Measurements from ENCODE around the gene NUDT3. TPM values are rescaled to one million over a fixed set of nuclear protein-coding genes. Genes with fewer than 3 reads are reported as not detected.
"Not testable (repeated sequence)": the region's sequence is repeated elsewhere in the genome, so short reads cannot be mapped to it uniquely, and the experiment has no call there.

NUDT3 gene
- total and polyA plus RNA-seq, 9 of the 15 experiments (the other 6 are each of a cell fraction or from before 2014, with no cell fraction given) = 5.4 to 81.2 (median 56.4) TPM

DNA sequence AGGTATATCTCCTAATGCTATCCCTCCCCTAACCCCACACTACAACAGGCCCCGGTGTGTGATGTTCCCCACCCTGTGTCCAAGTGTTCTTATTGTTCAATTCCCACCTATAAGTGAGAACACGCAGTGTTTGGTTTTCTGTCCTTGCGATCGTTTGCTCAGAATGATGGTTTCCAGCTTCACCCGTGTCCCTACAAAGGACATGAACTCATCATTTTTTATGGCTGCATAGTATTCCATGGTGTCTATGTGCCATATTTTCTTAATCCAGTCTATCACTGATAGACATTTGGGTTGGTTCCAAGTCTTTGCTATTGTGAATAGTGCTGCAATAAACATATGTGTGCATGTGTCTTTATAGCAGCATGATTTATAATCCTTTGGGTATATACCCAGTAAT lies 20.6 kb downstream of the NUDT3 start:
- intact Hi-C loops (cut with micrococcal nuclease); BruUV-seq (replicated peaks); in situ Hi-C loops (cut with MboI); CTCF ChIA-PET (ENCODE audit: low intra/inter-chr PET ratio); FAIRE-seq; H3K9me3 ChIP-seq (replicated peaks; ENCODE audit: control insufficient read depth, insufficient read depth, low read depth, low read length); H3K27me3 ChIP-seq (ENCODE audit: control insufficient read depth in 2 of 2, insufficient read depth in 2 of 2, low read length in 2 of 2); ATAC-seq; H3K9me1 ChIP-seq (ENCODE audit: control insufficient read depth, insufficient read depth, low read length); DNase-seq (ENCODE audit: extremely low read depth in 1 of 4, low spot score in 3 of 4); H3K27ac ChIP-seq (ENCODE audit: extremely low read depth, low read depth, low read length); POLR2A ChIA-PET; H3K9ac ChIP-seq (ENCODE audit: insufficient read depth in 1 of 2, low read depth in 2 of 2, low read length in 2 of 2); H2AFZ ChIP-seq (ENCODE audit: low read depth, low read length); H3K4me2 ChIP-seq (ENCODE audit: insufficient read depth, low read length); H3K4me3 ChIP-seq: not testable (repeated sequence)
- 95% methylated on average over 5 of the region's 5 CpGs for WGBS (ENCODE audit: insufficient coverage, low coverage, missing lambda C conversion rate)
- Histone ChIP-seq H3K36me3 (ENCODE audit: control insufficient read depth, insufficient read depth, low read length) (peaks cover 31% of the 10 kb centered on the region), H3K79me2 (ENCODE audit: control insufficient read depth, insufficient read depth, low read length) (peaks cover 92% of the 10 kb centered on the region), H4K20me1 (replicated peaks; ENCODE audit: control insufficient read depth, insufficient read depth, low read length) (peaks cover 14% of the 10 kb centered on the region), H3K4me1 (replicated peaks in 1 of 2; ENCODE audit: control insufficient read depth in 2 of 2, insufficient read depth in 2 of 2, low read length in 2 of 2) (peaks cover 0 to 12% of the 10 kb centered on the region in 2 experiments; a peak in 4 of 5 replicates)
- TF ChIP-seq ZNF146 (CRISPR knock-in tag; IDR thresholded peaks at IDR 0.05; ENCODE audit: unreplicated experiment) = peak; percentile 52

DNA sequence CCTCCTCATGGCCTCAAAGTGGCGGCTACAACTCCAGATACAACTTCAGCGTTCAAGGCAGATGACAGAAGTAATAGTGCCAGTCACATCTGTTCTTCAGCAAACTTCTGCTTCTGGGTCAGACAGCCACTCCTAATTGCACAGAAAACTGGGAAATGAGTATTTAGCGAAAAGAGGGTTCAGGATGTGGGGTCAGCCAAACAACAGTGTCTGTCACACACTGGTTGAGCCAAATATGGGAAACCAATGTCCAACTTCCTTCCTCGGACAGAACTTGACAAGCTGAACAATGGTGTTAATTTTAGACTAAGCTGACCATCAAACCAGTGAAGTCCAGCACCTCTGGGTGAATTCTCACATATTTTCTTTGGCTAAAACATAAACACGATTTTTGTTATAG lies 22.1 kb downstream of the NUDT3 start:
- Histone ChIP-seq H3K79me2 (ENCODE audit: control insufficient read depth, insufficient read depth, low read length) (peaks cover 87% of the 10 kb centered on the region), H3K4me1 (replicated peaks in 1 of 2; ENCODE audit: control insufficient read depth in 2 of 2, insufficient read depth in 2 of 2, low read length in 2 of 2) (peaks cover 0 to 9% of the 10 kb centered on the region in 2 experiments; a peak in 3 of 5 replicates), H3K4me3 (no peak overlapping the region), H3K4me2 (ENCODE audit: insufficient read depth, low read length) (no peak overlapping the region), H4K20me1 (replicated peaks; ENCODE audit: control insufficient read depth, insufficient read depth, low read length) (peaks cover 9% of the 10 kb centered on the region), H3K9me1 (ENCODE audit: control insufficient read depth, insufficient read depth, low read length) (no peaks in the 10 kb centered on the region), H3K9me3 (replicated peaks; ENCODE audit: control insufficient read depth, insufficient read depth, low read depth, low read length) (no peaks in the 10 kb centered on the region), H2AFZ (ENCODE audit: low read depth, low read length) (no peak overlapping the region), H3K9ac (ENCODE audit: insufficient read depth in 1 of 2, low read depth in 2 of 2, low read length in 2 of 2) (peak overlapping the region in 1 of 2 experiments; percentile 15; a peak in 1 of 4 replicates), H3K27me3 (ENCODE audit: control insufficient read depth in 2 of 2, insufficient read depth in 2 of 2, low read length in 2 of 2) (no peaks in the 10 kb centered on the region), H3K27ac (ENCODE audit: extremely low read depth, low read depth, low read length) (no peak overlapping the region), H3K36me3 (ENCODE audit: control insufficient read depth, insufficient read depth, low read length) (peaks cover 26% of the 10 kb centered on the region; the same call in 2 of the 3 replicates)
- DNase-seq (ENCODE audit: extremely low read depth in 1 of 4, low spot score in 3 of 4) = no peak
- ChIA-PET CTCF (ENCODE audit: low intra/inter-chr PET ratio) (no interaction called here), POLR2A (interaction anchor here (1.6 kb wide), 1 partner anchor 9 kb away, joined by 5 read pairs; no protein-coding TSS in a partner anchor)
- no peak for FAIRE-seq
- intact Hi-C loops (cut with micrococcal nuclease) = no loop called here
- no peak for ATAC-seq
- in situ Hi-C loops (cut with MboI) = no loop called here
- WGBS (ENCODE audit: insufficient coverage, low coverage, missing lambda C conversion rate) = 80% methylated on average over 5 of the region's 5 CpGs
- TF ChIP-seq, protein P1, sequence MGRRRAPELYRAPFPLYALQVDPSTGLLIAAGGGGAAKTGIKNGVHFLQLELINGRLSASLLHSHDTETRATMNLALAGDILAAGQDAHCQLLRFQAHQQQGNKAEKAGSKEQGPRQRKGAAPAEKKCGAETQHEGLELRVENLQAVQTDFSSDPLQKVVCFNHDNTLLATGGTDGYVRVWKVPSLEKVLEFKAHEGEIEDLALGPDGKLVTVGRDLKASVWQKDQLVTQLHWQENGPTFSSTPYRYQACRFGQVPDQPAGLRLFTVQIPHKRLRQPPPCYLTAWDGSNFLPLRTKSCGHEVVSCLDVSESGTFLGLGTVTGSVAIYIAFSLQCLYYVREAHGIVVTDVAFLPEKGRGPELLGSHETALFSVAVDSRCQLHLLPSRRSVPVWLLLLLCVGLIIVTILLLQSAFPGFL (CRISPR knock-in tag; IDR thresholded peaks at IDR 0.05) = 0 out of 2 replicates have a peak, but pooled peaks have one; percentile 32
- TF ChIP-seq, protein P2, sequence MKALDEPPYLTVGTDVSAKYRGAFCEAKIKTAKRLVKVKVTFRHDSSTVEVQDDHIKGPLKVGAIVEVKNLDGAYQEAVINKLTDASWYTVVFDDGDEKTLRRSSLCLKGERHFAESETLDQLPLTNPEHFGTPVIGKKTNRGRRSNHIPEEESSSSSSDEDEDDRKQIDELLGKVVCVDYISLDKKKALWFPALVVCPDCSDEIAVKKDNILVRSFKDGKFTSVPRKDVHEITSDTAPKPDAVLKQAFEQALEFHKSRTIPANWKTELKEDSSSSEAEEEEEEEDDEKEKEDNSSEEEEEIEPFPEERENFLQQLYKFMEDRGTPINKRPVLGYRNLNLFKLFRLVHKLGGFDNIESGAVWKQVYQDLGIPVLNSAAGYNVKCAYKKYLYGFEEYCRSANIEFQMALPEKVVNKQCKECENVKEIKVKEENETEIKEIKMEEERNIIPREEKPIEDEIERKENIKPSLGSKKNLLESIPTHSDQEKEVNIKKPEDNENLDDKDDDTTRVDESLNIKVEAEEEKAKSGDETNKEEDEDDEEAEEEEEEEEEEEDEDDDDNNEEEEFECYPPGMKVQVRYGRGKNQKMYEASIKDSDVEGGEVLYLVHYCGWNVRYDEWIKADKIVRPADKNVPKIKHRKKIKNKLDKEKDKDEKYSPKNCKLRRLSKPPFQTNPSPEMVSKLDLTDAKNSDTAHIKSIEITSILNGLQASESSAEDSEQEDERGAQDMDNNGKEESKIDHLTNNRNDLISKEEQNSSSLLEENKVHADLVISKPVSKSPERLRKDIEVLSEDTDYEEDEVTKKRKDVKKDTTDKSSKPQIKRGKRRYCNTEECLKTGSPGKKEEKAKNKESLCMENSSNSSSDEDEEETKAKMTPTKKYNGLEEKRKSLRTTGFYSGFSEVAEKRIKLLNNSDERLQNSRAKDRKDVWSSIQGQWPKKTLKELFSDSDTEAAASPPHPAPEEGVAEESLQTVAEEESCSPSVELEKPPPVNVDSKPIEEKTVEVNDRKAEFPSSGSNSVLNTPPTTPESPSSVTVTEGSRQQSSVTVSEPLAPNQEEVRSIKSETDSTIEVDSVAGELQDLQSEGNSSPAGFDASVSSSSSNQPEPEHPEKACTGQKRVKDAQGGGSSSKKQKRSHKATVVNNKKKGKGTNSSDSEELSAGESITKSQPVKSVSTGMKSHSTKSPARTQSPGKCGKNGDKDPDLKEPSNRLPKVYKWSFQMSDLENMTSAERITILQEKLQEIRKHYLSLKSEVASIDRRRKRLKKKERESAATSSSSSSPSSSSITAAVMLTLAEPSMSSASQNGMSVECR (CRISPR knock-in tag; IDR thresholded peaks at IDR 0.05) = 0 out of 2 replicates have a peak, but pooled peaks have one; percentile 31
- TF ChIP-seq FOS (IDR thresholded peaks at IDR 0.05; ENCODE audit: extremely low read depth, insufficient read length) (no peak), MCM2 (IDR thresholded peaks at IDR 0.05; ENCODE audit: low read depth) (no peak)
- TF ChIP-seq, protein P3, sequence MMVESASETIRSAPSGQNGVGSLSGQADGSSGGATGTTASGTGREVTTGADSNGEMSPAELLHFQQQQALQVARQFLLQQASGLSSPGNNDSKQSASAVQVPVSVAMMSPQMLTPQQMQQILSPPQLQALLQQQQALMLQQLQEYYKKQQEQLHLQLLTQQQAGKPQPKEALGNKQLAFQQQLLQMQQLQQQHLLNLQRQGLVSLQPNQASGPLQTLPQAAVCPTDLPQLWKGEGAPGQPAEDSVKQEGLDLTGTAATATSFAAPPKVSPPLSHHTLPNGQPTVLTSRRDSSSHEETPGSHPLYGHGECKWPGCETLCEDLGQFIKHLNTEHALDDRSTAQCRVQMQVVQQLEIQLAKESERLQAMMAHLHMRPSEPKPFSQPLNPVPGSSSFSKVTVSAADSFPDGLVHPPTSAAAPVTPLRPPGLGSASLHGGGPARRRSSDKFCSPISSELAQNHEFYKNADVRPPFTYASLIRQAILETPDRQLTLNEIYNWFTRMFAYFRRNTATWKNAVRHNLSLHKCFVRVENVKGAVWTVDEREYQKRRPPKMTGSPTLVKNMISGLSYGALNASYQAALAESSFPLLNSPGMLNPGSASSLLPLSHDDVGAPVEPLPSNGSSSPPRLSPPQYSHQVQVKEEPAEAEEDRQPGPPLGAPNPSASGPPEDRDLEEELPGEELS (CRISPR knock-in tag; IDR thresholded peaks at IDR 0.05; ENCODE audit: borderline replicate concordance) = 0 out of 2 replicates have a peak, but pooled peaks have one; percentile 42
- no TSS peak for BruUV-seq (replicated peaks)
